IPS-NIHi11 (cell line): ENCODE results near the gene FASN.
A peak's percentile ranks its signal among the peaks of the same experiment; 100 is the strongest.
"Not testable (repeated sequence)": the region's sequence is repeated elsewhere in the genome, so short reads cannot be mapped to it uniquely, and the experiment has no call there.

Experiments used
- DNase-seq: peaks from one replicate; pipeline ENCODE4 v3.0.0; 2012; ENCODE audit warnings: mixed read lengths, low spot score

The FASN gene

DNA sequence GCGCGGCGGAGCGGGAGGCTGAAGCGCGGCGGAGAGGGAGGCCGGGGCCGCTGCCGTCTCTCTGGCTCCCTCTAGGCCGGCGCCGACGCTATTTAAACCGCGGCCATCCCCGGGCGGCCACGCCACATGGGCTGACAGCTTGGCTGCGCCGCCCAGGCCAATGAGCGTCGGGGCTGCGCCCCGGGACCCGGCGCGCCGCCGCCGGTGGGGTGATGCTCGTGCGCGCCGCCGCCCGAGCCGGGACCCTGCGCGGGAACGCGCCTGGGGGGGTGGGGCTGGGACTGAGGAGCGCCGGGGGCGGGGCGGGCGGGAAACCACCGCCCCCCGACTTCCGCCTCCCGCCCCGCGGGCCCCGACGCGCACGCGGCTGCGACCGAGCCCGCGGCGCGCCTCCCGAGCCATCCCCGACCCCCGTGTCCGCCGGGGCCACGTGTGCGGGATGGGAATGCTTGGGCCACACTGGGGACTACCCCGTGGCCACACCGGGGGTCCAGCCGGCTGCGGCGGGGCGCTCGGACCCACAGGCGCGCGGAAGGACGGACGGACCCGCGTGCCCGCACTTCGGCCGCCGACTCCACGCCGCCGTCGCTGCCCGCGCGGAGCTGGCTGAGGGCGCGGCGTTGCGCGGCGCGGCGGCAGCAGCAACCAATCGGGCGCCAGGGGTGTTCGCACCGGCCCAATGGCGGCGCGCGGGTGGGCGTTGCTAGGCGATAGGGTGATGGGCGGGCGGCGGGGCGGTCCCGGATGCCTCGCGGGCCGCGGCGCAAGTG lies at the start of gene FASN:
Gene FASN (minus strand): TSS at position 68 of the 770 bp plus-strand sequence. CDS start 1,791 bp downstream, outside the sequence.
- peak; percentile 100 for DNase-seq

GRCh38 chr17:82146663-82147654 lies 48.9 kb upstream of the FASN start:
- DNase-seq: no peak

DNA sequence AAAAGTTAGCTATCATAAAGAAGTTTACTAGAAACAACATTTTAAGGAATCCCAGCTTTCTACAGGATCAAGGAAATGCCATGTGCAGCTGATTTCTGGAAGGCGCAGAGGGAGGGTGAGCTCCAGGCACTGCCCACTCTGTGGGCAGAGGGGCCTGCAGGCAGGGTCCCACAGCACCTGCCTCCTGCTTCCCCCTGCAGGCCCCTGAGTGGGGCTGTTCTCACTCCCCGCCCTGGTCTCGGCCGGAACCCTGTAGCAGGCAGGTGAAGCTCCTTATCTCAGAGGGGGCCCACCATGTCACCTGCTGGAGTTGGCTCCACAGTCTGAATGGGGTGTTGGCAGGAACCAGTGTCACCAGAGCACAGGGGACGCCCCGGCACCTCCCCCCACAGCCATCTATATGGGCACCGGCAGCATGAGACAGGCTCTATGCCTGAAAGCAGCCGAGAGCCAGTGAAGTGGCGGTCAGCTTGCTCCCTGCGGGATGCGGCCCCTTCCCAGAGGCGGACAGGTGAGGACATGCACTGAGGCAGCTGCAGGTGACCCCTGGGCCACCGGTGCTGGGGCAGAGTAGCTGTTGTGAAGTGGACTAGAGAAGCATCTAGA lies 47.6 kb upstream of the FASN start:
- DNase-seq: no peak

- no peak for DNase-seq
These were observed 45.3 kb upstream of the FASN start for GRCh38 chr17:82143333-82143732.

GRCh38 chr17:82139961-82140360 lies 41.9 kb upstream of the FASN start:
- DNase-seq: not testable (repeated sequence)

DNA sequence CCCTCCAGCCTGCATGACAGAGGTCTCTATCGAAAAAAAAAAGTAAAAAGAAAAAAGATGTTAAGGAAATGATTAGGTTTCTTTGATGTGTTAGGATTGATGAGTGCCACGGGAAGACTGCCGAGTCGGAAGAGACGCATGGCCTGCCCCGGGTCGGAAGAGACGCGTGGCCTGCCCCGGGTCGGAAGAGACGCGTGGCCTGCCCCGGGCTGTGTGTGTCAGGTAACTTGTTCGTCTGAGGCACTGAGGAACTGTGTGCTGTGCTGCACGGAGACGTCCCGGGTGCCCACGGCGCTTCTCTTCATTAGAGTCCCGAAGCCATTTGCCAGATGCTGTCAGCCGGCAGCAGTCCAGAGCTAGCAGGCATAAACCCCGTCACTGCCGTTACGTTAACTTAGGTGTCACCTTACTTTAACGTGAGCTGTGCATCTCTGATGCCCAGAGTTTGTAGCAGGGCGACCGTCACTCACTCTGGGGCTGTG lies 40.5 kb upstream of the FASN start:
- no peak for DNase-seq

GRCh38 chr17:82134101-82134500 lies 36.1 kb upstream of the FASN start:
- no peak for DNase-seq

- DNase-seq: not testable (repeated sequence)
These were observed 35.3 kb upstream of the FASN start for GRCh38 chr17:82133166-82133953.

GRCh38 chr17:82129095-82129494 lies 31.1 kb upstream of the FASN start:
- no peak for DNase-seq

- DNase-seq: no peak
These were observed 30.3 kb upstream of the FASN start for GRCh38 chr17:82128287-82128686.

DNA sequence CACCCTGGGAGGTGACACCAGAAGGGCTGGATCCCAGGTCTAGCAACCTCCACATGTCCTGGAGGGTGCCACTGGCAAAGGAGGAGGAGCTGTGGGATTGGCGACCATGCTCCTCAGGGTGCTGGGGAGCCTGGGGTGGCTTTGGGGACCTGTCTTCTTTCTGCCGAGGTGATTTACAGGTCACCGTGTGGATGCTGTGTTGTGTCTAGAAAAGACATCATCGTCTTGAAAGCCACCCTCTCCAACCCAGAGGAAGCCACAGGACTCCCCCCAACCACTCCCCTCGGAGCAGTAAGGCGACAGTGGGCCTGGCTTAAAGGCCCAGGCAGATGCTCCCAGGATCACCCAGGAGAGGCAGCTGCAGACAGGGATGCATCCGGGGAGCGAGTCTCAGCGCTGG lies 29.7 kb upstream of the FASN start:
- no peak for DNase-seq

DNA sequence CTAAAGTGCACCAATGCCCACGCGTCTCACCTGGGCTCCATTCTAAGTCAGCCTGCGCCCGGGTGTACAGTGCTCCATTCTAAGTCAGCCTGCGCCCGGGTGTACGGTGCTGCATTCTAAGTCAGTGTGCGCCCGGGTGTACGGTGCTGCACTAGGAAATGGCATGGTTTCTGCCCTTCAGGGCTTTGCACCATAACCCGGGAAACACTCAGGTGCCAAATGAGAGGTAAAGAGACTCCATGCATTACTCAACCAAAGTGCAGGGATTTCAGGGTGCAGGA lies 29.2 kb upstream of the FASN start:
- DNase-seq: no peak

DNA sequence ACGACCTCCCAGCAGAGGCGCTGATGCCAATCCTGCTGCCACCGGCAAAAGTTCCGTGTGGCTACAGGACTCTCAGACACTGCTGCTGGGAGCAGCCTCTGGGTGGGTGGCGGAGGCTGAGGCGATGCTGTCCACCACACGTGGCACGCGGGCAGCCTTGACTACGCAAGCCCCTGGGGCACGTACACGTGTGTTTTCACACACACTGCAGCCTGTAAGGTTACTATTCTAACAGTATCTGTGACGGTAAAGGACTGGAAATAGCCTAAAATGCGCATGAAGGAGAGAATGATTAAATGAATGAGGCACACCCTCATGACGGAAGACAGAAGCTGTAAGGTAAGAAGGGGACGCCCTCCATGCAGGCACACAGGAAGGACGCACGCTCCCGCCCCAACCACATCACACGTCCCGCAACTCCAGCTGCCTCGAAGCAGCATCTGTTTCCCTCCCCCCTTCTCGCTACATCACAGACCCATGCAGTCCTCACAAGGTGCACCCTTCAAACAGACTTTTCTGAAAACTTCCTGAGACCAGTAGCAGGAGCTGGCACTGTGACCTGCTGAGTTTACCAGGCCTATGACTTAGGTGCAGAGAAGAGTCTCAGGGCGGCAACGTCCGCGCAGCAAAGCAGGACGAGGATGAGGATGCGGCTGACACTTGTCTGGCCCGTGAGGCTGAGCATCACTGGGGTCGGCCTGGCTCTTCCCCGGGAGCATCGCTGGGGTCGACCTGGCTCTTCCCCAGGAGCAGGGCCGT lies 28.7 kb upstream of the FASN start:
- no peak for DNase-seq

DNA sequence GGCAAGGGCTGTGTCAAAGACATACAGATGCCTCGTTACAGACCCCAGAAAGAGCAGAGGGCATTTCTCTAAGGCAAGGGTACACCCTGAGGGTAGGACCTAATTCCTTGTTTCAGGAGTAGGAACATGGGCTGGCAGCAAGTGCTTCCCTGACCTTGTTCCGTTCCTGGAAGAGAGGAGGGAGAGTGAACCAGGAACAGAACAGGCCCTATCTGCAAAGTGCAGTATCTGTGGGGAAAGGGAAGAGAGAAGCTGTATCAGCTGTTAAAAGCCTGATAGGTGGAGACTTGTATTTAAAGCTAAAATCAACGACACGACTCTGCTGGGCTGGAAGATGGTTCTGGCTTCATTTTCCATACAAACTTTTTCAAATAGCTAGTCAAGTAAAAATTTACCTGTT lies 26.1 kb upstream of the FASN start:
- DNase-seq: no peak

DNA sequence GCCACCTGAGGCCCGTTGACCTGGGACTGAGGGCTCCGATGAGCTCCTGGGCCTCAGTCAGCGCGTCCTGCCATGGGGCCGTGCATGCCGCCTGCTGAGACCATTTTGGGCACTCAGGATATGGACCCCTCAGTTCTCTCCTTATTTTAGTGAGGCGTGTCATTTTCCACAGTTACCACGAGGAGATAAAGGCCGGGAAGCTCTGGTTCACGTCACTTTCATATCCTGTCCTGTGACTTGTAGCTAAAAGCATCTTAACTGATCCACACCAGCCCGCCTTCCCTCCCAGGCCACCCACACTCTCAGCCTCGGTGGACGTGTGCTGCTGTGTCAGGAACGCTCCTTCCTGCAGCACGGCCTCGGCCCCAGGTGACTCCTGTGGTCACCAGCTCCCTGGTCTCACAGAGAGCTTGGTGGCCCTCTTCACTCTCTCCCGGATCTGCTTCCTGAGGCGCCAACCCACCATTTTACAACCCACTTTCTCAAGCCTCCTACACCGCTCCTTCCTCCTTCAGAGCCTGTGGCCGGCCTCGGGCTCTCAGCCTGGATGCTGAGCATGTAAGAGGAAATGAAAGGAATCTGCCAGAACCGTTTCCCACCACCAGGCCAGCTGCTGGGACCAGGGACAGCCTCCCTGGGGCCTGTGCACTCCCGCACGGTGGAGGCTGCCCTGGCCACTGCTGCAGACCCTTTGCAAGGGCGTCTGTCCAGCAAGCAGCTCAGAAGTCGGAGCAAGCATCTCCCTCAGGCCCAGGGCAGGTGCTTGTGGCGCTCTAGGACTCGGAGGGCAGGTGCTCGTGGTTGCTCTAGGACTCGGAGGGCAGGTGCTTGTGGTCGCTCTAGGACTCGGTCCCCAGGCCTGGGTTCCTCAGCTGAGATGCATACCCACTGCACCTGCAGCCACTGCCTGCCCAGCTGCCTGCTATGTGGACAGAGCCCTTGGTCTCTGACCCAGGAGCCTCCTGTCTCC lies 23.9 kb upstream of the FASN start:
- DNase-seq: no peak

GRCh38 chr17:82121246-82121645 lies 23.2 kb upstream of the FASN start:
- DNase-seq: no peak

DNA sequence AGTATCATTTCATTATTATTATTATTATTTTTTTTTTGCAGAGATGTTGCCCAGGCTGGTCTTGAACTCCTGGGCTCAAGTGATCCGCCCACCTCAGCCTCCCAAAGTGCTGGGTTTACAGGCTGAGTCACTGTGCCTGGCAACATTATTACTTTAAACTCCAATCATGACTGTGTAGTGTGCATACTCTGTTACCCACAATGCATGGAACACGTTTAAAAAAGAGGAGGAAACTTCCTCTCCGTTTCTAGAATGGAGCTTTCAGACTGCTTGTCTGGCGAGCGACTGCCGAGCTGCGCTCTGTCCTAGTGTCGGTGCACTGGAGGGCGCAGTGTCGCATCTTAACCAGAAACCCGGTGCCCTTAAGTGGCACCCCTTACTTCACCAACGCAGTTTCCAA lies 22.1 kb upstream of the FASN start:
- DNase-seq: no peak

DNA sequence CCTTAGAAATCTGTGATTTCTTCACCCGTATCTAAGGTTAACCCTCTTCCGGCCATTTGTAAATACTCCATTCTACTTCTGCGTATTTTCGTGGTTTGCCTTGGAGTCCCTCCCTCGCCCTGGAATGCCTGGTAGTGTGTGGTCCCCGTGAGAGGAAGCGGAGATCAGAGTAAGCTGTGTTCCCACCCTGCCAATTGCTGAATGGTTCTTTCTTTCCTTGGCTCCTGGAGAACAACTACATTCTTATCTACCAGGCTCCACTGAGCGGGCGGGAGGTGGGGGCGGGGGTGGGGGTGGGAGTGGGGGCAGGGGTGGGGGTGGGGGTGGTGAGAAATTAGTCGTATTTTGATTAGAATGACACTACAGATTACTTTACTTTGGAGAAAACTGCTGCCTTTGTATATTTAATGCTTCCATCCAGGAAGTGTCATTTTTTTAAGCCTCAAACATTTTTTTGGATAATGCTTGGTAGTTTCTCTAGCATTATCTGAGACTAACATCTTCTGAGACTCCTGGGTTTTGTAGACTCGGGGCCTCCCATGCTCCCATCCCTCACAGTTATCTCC lies 20.9 kb upstream of the FASN start:
- DNase-seq: no peak

DNA sequence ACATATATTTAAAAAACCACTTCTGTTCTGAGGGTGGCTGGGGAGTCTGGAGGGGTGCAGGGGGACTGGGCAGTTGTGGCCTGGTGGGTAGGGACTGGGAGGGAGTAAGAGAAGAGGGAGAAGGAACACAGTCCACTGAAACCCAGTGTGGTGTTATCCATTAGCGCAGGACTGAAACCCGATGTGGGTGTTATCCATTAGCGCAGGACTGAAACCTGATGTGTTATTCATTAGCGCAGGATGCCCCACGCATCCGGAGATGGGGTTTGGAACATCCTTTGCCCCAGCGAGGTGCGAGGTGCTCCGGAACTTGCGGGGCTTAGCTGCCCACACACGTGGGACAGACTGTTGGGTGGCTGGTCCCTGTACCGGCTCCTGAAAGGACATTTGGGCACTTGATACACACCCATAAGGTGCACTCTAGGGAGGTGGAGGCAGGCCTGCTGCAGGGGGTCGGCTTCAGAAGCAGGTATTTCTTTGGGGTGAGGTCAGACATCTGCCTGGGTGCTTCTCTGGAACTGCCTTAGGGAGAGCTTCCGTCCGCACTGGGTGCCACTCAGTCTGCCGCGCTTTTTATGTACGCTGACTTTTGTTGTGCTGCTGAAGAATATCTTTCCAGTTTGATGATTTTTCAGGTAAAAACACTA lies 20.3 kb upstream of the FASN start:
- DNase-seq: no peak
